ENCODE results near the gene EPHX1. TPM values are rescaled to one million over a fixed set of nuclear protein-coding genes. Genes with fewer than 3 reads are reported as not detected.
A peak's percentile ranks its signal among the peaks of the same experiment; 100 is the strongest.

EPHX1 gene
- total RNA-seq, 1 donor from 2014 or later: 76.8 TPM

GRCh38 chr1:225872075-225872430 is 62.1 kb downstream of the EPHX1 start:
- intact Hi-C loops (cut with micrococcal nuclease): no loop called here
- no peak for DNase-seq
- no peak for ATAC-seq

- ATAC-seq (no peak), DNase-seq (peak; percentile 16)
- intact Hi-C loops (cut with micrococcal nuclease): no loop called here
Observed at GRCh38 chr1:225873281-225873850, 63.4 kb downstream of the EPHX1 start.

GRCh38 chr1:225874431-225874830 is 64.5 kb downstream of the EPHX1 start:
- ATAC-seq (no peak), DNase-seq (peak; percentile 27)
- intact Hi-C loops (cut with micrococcal nuclease): no loop called here

GRCh38 chr1:225875044-225875815 is 65.3 kb downstream of the EPHX1 start:
- ATAC-seq: no peak
- intact Hi-C loops (cut with micrococcal nuclease): no loop called here

GRCh38 chr1:225876900-225877510 is 67.1 kb downstream of the EPHX1 start:
- intact Hi-C loops (cut with micrococcal nuclease): no loop called here
- DNase-seq: no peak

More at GRCh38 chr1:225875044-225875815, 65.3 kb downstream of the EPHX1 start:
- DNase-seq: peak; percentile 13

GRCh38 chr1:225877580-225877979 is 67.7 kb downstream of the EPHX1 start:
- ATAC-seq (peak; percentile 31), DNase-seq (peak; percentile 79)
- intact Hi-C loops (cut with micrococcal nuclease): no loop called here

More at GRCh38 chr1:225876900-225877510, 67.1 kb downstream of the EPHX1 start:
- no peak for ATAC-seq

GRCh38 chr1:225878282-225878681 is 68.4 kb downstream of the EPHX1 start:
- intact Hi-C loops (cut with micrococcal nuclease): no loop called here
- ATAC-seq: no peak
- no peak for DNase-seq

- no peak for ATAC-seq
- no peak for DNase-seq
- intact Hi-C loops (cut with micrococcal nuclease): no loop called here
Observed at GRCh38 chr1:225879521-225880221, 69.7 kb downstream of the EPHX1 start.

- DNase-seq (peak; percentile 63), ATAC-seq (peak; percentile 20)
- intact Hi-C loops (cut with micrococcal nuclease): no loop called here
Observed at GRCh38 chr1:225880222-225880588, 70.3 kb downstream of the EPHX1 start.

GRCh38 chr1:225880636-225881035 is 70.7 kb downstream of the EPHX1 start:
- intact Hi-C loops (cut with micrococcal nuclease): no loop called here
- DNase-seq: no peak
- no peak for ATAC-seq

GRCh38 chr1:225881081-225881958 is 71.4 kb downstream of the EPHX1 start:
- ATAC-seq (peak; percentile 46), DNase-seq (peak; percentile 74)
- intact Hi-C loops (cut with micrococcal nuclease): no loop called here

- ATAC-seq (peak; percentile 92), DNase-seq (peak; percentile 98)
- intact Hi-C loops (cut with micrococcal nuclease): no loop called here
Observed at GRCh38 chr1:225881959-225882693, 72.2 kb downstream of the EPHX1 start, which contains the start of gene TMEM63A. Gene TMEM63A, minus strand, starts transcription at chr1:225882380. Its CDS starts 4,800 bp downstream, at chr1:225877580.

- intact Hi-C loops (cut with micrococcal nuclease): no loop called here
- ATAC-seq: peak; percentile 64
- DNase-seq: peak; percentile 82
Observed at GRCh38 chr1:225882694-225883615, 73.0 kb downstream of the EPHX1 start.

GRCh38 chr1:225883616-225884265 is 73.8 kb downstream of the EPHX1 start:
- DNase-seq (no peak), ATAC-seq (no peak)
- intact Hi-C loops (cut with micrococcal nuclease): no loop called here

GRCh38 chr1:225885336-225885735 is 75.4 kb downstream of the EPHX1 start:
- ATAC-seq (no peak), DNase-seq (no peak)
- intact Hi-C loops (cut with micrococcal nuclease): no loop called here

- no peak for ATAC-seq
- intact Hi-C loops (cut with micrococcal nuclease): no loop called here
Observed at GRCh38 chr1:225886159-225887029, 76.5 kb downstream of the EPHX1 start.

More at GRCh38 chr1:225886159-225887029, 76.5 kb downstream of the EPHX1 start:
- DNase-seq: no peak

Data from left ventricle myocardium superior (tissue), 1 donor.